H1 (cell line): Measurements from ENCODE around the gene KCNV2. TPM values are rescaled to one million over a fixed set of nuclear protein-coding genes. Genes with fewer than 3 reads are reported as not detected.

Experiments used
- BACH1 ChIP-seq: IDR thresholded peaks from 2 replicates; pipeline ENCODE4 v1.6.1; 2012; ENCODE audit warnings: low read length, improper control_type of control experiment
- FOSL1 ChIP-seq: IDR thresholded peaks from 2 replicates; pipeline ENCODE4 v1.6.1; 2011; ENCODE audit warnings: mild to moderate bottlenecking, low read depth, low read length, moderate library complexity; ENCODE audit not compliant: insufficient read depth
- polyA plus RNA-seq, 7 experiments: library from polyadenylated mRNA; depleted of rRNA in 3 of 7; stranded (reverse) in 5 of 7; unstranded in 2 of 7; fragments of >200 nt in 5 of 7; fragments of 200-250 nt in 2 of 7; gene quantifications; 1 replicate in 5 of 7; 2 replicates in 1 of 7; 4 replicates in 1 of 7; pipeline versions ENCODE4 v1.2.1 to v1.2.3, GENCODE V29; 2011 to 2013; ENCODE audit warnings: missing spikeins in 2 of 7, mixed read lengths in 2 of 7
- total RNA-seq: library from RNA; stranded (reverse); fragmentation: NEBNext Ultra II Directional; extraction: Animal tissue kit (Norgen Biotek cat#: 25700); gene quantifications from 2 replicates; pipeline ENCODE4 v1.2.1, GENCODE V29; 2021

Gene KCNV2
- total and polyA plus RNA-seq, 2 of the 8 experiments (the other 6 are each of a cell fraction or from before 2014, with no cell fraction given), result not detected

DNA sequence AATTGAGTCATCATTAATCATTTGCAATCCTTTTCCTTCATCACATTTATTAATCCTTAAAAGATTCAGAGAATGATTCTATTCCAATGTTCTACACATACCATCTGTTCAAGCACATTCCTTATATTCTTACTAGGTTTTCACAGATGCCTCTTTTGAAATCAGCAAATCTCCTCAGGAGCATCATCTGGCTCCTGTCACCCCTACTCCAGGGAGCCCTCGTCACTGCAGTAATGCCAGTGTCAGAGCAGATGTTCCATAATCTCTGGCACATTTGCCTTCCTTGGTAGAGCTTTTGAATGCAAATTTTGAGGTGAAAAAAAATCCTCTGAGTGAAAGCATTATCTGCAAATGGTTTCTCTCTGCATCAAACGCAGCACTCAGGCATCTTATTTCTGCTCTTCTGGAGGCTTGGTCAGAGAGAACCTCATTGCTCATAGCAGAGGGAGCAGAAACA is 7.6 kb upstream of the KCNV2 start (continued):
- TF ChIP-seq BACH1 (no peak), FOSL1 (no peak)
